AG10803 (cell line): ENCODE measurements around the gene GARIN1A.
"Not testable (repeated sequence)": the region's sequence is repeated elsewhere in the genome, so short reads cannot be mapped to it uniquely, and the experiment has no call there.

ENCODE experiments used
- DNase-seq: peaks from one replicate; pipeline ENCODE4 v3.0.0; 2010; ENCODE audit warnings: low read depth
- H3K4me3 ChIP-seq: 2 replicates; pipeline ENCODE4 v1.5.1; 2011; ENCODE audit warnings: mild to moderate bottlenecking, low read length, control low read depth
- CTCF ChIP-seq: conservative IDR thresholded peaks from 2 replicates; pipeline ENCODE4 v1.5.1; 2011; ENCODE audit warnings: mild to moderate bottlenecking, low read length, control low read depth, inconsistent platforms

GARIN1A gene

GRCh38 chr7:128679920-128680319 lies 7.8 kb downstream of the GARIN1A start:
- DNase-seq: no peak
- H3K4me3 ChIP-seq: no peak overlapping the region
- TF ChIP-seq CTCF: no peak

GRCh38 chr7:128681794-128682537 lies 9.9 kb downstream of the GARIN1A start:
- H3K4me3 ChIP-seq: no peak overlapping the region
- no peak for TF ChIP-seq CTCF
- DNase-seq: no peak

- not testable (repeated sequence) for H3K4me3 ChIP-seq, DNase-seq
These were observed 11.2 kb downstream of the GARIN1A start for GRCh38 chr7:128683270-128683669.

- not testable (repeated sequence) for DNase-seq, H3K4me3 ChIP-seq
These were observed 11.6 kb downstream of the GARIN1A start for GRCh38 chr7:128683738-128684137.

- DNase-seq: peak; percentile 66
- no peak overlapping the region for H3K4me3 ChIP-seq
- no peak for TF ChIP-seq CTCF
These were observed 15.0 kb downstream of the GARIN1A start for GRCh38 chr7:128687131-128687530.

- no peak overlapping the region for H3K4me3 ChIP-seq
- TF ChIP-seq CTCF: no peak
- no peak for DNase-seq
These were observed 16.4 kb downstream of the GARIN1A start for GRCh38 chr7:128688492-128688891.

GRCh38 chr7:128689161-128689935 lies 17.3 kb downstream of the GARIN1A start:
- DNase-seq, H3K4me3 ChIP-seq: not testable (repeated sequence)

- no peak for TF ChIP-seq CTCF
- no peak overlapping the region for H3K4me3 ChIP-seq
- DNase-seq: no peak
These were observed 19.1 kb downstream of the GARIN1A start for GRCh38 chr7:128691227-128691626.
